HUDEP-2 (cell line): Measurements from ENCODE around the gene RLIM.

Experiments
- DNase-seq, 76 experiments: peaks; one replicate each; lab custom pipeline; 2025; ENCODE audit not compliant: unreplicated experiment in 76 of 76; lab: John Stamatoyannopoulos, UW

RLIM gene

GRCh38 chrX:74540635-74541249, 73.7 kb downstream of the RLIM start:
- no peak for DNase-seq

- no peak for DNase-seq
Observed at GRCh38 chrX:74536832-74537371, 77.5 kb downstream of the RLIM start.

GRCh38 chrX:74536152-74536831, 78.1 kb downstream of the RLIM start:
- peak in 1 of 76 experiments; percentile 0 for DNase-seq

GRCh38 chrX:74535408-74536151, 78.8 kb downstream of the RLIM start:
- DNase-seq: peak in 3 of 76 experiments; percentile 0 to 6 (median 1)
